Cardiac fibroblast (primary cell): Measurements from ENCODE around the gene GNB1.

Experiments
- DNase-seq, 2 donors: peaks; one replicate each; pipeline versions ENCODE4 v3.0.0 to v3.0.0-alpha.2; 2010; ENCODE audit warnings: low read depth in 2 of 2
- H3K4me3 ChIP-seq, 2 donors: replicated peaks in 1 of 2; 1 replicate in 1 of 2; 2 replicates in 1 of 2; pipeline ENCODE4 v1.5.1; 2011; ENCODE audit warnings: low read depth in 2 of 2, low read length in 2 of 2, mild to moderate bottlenecking in 2 of 2, moderate library complexity in 1 of 2
- CTCF ChIP-seq: IDR thresholded peaks from one replicate; pipeline ENCODE4 v1.5.1; 2011; ENCODE audit warnings: low read depth, mild to moderate bottlenecking, low read length, inconsistent platforms

GNB1 gene

DNA sequence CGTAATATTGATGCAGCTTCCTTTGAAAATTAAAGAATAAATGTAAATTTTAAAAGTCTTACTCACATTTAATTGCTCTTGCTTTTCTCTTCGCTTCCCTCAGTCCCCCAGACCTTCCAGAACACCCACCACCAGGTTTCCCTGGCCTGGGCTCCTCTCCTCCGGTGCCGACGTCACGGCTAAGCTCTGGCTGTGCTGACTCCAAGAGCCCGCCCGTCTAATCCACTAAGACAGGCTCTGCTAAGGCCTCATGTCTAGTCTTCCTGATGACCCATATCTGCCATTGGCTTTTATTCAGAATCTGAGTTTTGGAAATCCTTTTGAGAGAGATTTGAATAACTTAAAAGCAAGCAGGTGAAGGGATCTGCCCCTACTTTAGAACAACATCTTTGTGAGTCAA is 58.7 kb downstream of the GNB1 start:
- H3K4me3 ChIP-seq, result no peak overlapping the region
- no peak for DNase-seq
- no peak for TF ChIP-seq CTCF

DNA sequence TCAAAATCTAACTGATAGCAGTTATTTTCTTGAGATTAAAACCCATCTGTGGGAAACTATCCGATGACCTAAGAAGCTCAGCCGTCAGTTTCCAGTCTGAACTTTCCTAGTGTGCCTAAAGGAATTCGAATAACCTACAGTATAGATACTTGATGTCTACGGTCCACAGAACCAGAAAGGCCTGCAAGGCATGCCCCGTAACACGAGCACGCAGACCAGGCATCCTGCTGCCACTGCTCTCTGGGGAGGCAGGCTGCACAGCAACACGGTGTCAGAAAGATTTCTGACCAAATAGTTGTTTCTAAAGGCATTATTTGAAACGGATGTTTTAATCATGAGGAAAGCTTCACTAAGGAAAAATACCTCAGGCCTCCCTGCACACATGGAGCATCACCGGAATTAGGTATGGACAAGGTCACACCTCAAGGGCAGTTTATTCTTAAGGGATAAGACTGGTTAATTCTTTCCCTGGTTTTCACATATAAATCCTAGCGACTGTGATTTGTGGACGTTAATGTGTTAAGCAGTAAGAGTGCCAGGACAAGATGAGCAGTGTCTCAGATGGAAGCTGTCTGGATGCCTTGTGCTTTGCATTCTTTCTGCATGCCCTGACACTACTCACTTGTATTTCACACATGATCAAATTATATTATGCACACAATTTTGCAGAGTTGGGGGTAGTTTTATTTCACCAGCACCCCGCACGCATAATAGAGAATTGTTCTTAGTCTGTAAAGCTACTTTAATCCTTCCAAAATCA is 63.6 kb downstream of the GNB1 start:
- H3K4me3 ChIP-seq, result no peak overlapping the region
- no peak for TF ChIP-seq CTCF
- DNase-seq, result no peak

DNA sequence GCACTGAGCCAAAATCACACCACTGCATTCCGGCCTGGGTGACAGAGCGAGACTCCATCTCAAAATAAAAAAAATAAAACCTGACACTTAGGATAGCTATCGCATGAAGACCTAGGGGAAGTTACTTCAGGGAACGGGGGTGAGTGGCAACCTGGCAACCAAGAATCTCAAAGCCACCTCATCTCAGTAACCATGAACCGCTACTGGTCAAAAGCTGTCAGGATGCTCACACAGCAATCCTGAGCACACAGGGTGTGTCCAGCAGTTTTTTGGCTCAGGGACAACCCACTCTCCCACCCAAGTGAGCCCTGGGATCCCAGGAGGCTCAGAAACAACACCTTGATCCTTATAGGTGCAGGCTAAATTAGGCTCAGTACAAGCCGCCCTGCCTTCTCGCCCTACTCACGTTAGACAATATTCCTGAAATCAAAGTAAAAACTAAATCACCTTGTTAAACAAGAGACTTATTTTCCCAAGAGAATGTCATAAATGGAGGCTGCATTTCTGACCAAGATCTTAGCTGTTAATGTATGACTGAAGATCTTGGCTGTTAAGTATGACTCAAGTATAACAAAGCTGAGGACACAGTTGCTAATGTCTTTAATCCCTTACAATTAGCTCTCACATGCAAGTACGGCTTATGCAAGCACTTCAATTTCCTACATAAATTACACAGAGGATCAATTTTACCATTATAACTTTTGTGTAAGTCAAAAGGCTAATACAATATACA is 64.4 kb downstream of the GNB1 start:
- DNase-seq, result peak in 1 of 2 donors; percentile 18
- no peak for TF ChIP-seq CTCF

GRCh38 chr1:1825217-1825616 is 65.7 kb downstream of the GNB1 start:
- no peak for TF ChIP-seq CTCF
- DNase-seq, result no peak
- H3K4me3 ChIP-seq, result no peak overlapping the region

More for the DNA sequence above, 64.4 kb downstream of the GNB1 start:
- H3K4me3 ChIP-seq, result no peak overlapping the region

DNA sequence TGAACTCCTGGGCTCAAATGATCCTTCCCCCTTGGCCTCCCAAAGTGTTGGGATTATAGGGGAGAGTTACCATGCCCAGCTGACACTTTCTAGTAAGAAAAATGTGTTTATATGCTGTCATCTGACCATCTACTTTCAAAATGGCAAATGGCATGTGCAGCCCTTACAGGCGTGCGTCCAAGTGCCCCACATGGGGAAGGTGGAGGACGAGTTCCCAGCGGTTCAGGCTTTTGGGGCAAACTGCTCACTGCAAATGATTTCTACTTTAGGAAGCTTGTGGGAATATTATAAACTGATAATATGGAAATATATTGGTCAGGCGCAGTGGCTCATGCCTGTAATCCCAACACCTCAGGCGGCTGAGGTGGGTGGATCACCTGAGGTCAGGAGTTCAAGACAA is 71.1 kb downstream of the GNB1 start:
- DNase-seq, result no peak
- no peak for TF ChIP-seq CTCF
- H3K4me3 ChIP-seq, result no peak overlapping the region

DNA sequence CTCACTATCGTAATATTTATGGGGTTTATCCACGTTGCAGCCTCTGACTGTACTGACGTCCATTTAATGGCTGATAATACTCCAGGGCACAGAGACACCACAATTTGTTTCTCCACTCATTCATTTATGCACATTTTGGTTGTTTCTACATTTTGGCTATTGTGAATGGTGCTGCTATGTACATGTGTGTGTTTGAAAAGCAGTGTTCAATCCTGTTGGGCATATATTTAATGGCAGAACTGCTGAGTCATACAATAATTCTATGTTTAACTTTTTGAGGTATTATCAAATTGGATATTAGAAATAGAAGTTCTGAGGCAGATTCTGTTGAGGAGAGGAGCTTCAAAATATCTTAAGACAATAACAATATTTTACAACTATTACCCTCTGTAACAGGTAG is 73.7 kb downstream of the GNB1 start:
- no peak for DNase-seq
- TF ChIP-seq CTCF, result no peak
- no peak overlapping the region for H3K4me3 ChIP-seq
